ENCODE data around the gene SBF2. TPM values are rescaled to one million over a fixed set of nuclear protein-coding genes. Genes with fewer than 3 reads are reported as not detected.

The SBF2 gene
- total and polyA plus RNA-seq, 9 of the 15 experiments (the other 6 are each of a cell fraction or from before 2014, with no cell fraction given) = 0.80 to 9.5 (median 5.0) TPM

DNA sequence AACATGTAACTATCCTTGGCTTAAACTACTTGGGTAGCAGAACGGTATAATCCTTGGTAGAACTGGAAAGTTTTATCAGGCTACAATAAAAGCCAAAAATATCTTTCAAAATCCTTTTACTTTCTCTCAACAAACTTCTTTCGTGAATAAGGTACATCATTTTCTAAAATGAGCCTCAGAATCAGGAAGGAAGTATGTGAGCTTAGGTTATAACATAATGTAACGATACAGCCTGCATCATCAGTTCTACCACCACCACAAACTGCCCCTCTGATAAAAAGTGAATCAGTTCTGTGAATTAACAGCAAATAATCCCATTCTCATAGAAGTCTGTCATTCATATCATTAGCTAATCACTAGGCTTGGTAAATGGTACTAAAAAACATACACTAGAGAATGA lies 244.3 kb downstream of the SBF2 start:
- H2AFZ ChIP-seq (ENCODE audit: low read depth, low read length) = no peak overlapping the region
- no peaks in the 10 kb centered on the region for H3K79me2 ChIP-seq (ENCODE audit: control insufficient read depth, insufficient read depth, low read length)
- no peak overlapping the region for H3K4me2 ChIP-seq (ENCODE audit: insufficient read depth, low read length)
- CTCF ChIA-PET (ENCODE audit: low intra/inter-chr PET ratio) = no interaction called here
- BruUV-seq (replicated peaks) = no TSS peak
- POLR2A ChIA-PET = no interaction called here
- no peak overlapping the region for H3K9ac ChIP-seq (ENCODE audit: insufficient read depth in 1 of 2, low read depth in 2 of 2, low read length in 2 of 2)
- H3K4me3 ChIP-seq = no peak overlapping the region
- no peaks in the 10 kb centered on the region for H4K20me1 ChIP-seq (replicated peaks; ENCODE audit: control insufficient read depth, insufficient read depth, low read length)
- DNase-seq (ENCODE audit: extremely low read depth in 1 of 4, low spot score in 3 of 4) (no peak), FAIRE-seq (no peak), ATAC-seq (no peak)
- intact Hi-C loops (cut with micrococcal nuclease) = no loop called here
- in situ Hi-C loops (cut with MboI) = no loop called here
- no peaks in the 10 kb centered on the region for H3K4me1 ChIP-seq (replicated peaks in 1 of 2; ENCODE audit: control insufficient read depth in 2 of 2, insufficient read depth in 2 of 2, low read length in 2 of 2)
- H3K9me3 ChIP-seq (replicated peaks; ENCODE audit: control insufficient read depth, insufficient read depth, low read depth, low read length) = no peaks in the 10 kb centered on the region
- 2% methylated on average over 3 of the region's 3 CpGs for WGBS (ENCODE audit: insufficient coverage, low coverage, missing lambda C conversion rate)
- no peak overlapping the region for H3K27ac ChIP-seq (ENCODE audit: extremely low read depth, low read depth, low read length)
- no peaks in the 10 kb centered on the region for H3K36me3 ChIP-seq (ENCODE audit: control insufficient read depth, insufficient read depth, low read length)
- H3K9me1 ChIP-seq (ENCODE audit: control insufficient read depth, insufficient read depth, low read length) = no peaks in the 10 kb centered on the region
- H3K27me3 ChIP-seq (ENCODE audit: control insufficient read depth in 2 of 2, insufficient read depth in 2 of 2, low read length in 2 of 2) = no peaks in the 10 kb centered on the region
- no peak for TF ChIP-seq ADNP (tag; IDR thresholded peaks at IDR 0.05)
- no peak for TF ChIP-seq CSDE1 (IDR thresholded peaks at IDR 0.05)
- no peak for TF ChIP-seq XRCC3 (IDR thresholded peaks at IDR 0.05)
- TF ChIP-seq, protein P1, sequence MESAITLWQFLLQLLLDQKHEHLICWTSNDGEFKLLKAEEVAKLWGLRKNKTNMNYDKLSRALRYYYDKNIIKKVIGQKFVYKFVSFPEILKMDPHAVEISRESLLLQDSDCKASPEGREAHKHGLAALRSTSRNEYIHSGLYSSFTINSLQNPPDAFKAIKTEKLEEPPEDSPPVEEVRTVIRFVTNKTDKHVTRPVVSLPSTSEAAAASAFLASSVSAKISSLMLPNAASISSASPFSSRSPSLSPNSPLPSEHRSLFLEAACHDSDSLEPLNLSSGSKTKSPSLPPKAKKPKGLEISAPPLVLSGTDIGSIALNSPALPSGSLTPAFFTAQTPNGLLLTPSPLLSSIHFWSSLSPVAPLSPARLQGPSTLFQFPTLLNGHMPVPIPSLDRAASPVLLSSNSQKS (CRISPR knock-in tag; IDR thresholded peaks at IDR 0.05) = no peak
- TF ChIP-seq, protein P2, sequence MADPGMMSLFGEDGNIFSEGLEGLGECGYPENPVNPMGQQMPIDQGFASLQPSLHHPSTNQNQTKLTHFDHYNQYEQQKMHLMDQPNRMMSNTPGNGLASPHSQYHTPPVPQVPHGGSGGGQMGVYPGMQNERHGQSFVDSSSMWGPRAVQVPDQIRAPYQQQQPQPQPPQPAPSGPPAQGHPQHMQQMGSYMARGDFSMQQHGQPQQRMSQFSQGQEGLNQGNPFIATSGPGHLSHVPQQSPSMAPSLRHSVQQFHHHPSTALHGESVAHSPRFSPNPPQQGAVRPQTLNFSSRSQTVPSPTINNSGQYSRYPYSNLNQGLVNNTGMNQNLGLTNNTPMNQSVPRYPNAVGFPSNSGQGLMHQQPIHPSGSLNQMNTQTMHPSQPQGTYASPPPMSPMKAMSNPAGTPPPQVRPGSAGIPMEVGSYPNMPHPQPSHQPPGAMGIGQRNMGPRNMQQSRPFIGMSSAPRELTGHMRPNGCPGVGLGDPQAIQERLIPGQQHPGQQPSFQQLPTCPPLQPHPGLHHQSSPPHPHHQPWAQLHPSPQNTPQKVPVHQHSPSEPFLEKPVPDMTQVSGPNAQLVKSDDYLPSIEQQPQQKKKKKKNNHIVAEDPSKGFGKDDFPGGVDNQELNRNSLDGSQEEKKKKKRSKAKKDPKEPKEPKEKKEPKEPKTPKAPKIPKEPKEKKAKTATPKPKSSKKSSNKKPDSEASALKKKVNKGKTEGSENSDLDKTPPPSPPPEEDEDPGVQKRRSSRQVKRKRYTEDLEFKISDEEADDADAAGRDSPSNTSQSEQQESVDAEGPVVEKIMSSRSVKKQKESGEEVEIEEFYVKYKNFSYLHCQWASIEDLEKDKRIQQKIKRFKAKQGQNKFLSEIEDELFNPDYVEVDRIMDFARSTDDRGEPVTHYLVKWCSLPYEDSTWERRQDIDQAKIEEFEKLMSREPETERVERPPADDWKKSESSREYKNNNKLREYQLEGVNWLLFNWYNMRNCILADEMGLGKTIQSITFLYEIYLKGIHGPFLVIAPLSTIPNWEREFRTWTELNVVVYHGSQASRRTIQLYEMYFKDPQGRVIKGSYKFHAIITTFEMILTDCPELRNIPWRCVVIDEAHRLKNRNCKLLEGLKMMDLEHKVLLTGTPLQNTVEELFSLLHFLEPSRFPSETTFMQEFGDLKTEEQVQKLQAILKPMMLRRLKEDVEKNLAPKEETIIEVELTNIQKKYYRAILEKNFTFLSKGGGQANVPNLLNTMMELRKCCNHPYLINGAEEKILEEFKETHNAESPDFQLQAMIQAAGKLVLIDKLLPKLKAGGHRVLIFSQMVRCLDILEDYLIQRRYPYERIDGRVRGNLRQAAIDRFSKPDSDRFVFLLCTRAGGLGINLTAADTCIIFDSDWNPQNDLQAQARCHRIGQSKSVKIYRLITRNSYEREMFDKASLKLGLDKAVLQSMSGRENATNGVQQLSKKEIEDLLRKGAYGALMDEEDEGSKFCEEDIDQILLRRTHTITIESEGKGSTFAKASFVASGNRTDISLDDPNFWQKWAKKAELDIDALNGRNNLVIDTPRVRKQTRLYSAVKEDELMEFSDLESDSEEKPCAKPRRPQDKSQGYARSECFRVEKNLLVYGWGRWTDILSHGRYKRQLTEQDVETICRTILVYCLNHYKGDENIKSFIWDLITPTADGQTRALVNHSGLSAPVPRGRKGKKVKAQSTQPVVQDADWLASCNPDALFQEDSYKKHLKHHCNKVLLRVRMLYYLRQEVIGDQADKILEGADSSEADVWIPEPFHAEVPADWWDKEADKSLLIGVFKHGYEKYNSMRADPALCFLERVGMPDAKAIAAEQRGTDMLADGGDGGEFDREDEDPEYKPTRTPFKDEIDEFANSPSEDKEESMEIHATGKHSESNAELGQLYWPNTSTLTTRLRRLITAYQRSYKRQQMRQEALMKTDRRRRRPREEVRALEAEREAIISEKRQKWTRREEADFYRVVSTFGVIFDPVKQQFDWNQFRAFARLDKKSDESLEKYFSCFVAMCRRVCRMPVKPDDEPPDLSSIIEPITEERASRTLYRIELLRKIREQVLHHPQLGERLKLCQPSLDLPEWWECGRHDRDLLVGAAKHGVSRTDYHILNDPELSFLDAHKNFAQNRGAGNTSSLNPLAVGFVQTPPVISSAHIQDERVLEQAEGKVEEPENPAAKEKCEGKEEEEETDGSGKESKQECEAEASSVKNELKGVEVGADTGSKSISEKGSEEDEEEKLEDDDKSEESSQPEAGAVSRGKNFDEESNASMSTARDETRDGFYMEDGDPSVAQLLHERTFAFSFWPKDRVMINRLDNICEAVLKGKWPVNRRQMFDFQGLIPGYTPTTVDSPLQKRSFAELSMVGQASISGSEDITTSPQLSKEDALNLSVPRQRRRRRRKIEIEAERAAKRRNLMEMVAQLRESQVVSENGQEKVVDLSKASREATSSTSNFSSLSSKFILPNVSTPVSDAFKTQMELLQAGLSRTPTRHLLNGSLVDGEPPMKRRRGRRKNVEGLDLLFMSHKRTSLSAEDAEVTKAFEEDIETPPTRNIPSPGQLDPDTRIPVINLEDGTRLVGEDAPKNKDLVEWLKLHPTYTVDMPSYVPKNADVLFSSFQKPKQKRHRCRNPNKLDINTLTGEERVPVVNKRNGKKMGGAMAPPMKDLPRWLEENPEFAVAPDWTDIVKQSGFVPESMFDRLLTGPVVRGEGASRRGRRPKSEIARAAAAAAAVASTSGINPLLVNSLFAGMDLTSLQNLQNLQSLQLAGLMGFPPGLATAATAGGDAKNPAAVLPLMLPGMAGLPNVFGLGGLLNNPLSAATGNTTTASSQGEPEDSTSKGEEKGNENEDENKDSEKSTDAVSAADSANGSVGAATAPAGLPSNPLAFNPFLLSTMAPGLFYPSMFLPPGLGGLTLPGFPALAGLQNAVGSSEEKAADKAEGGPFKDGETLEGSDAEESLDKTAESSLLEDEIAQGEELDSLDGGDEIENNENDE (IDR thresholded peaks at IDR 0.05; ENCODE audit: low read depth, low read length) = no peak
- TF ChIP-seq, protein P3, sequence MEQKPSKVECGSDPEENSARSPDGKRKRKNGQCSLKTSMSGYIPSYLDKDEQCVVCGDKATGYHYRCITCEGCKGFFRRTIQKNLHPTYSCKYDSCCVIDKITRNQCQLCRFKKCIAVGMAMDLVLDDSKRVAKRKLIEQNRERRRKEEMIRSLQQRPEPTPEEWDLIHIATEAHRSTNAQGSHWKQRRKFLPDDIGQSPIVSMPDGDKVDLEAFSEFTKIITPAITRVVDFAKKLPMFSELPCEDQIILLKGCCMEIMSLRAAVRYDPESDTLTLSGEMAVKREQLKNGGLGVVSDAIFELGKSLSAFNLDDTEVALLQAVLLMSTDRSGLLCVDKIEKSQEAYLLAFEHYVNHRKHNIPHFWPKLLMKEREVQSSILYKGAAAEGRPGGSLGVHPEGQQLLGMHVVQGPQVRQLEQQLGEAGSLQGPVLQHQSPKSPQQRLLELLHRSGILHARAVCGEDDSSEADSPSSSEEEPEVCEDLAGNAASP (IDR thresholded peaks at IDR 0.05) = no peak
- no peak for TF ChIP-seq GATA2 (CRISPR knock-in tag; IDR thresholded peaks at IDR 0.05)
- no peak for TF ChIP-seq RBFOX2 (IDR thresholded peaks at IDR 0.05; ENCODE audit: low read depth, low read length)
